ENCODE results near the gene ZNF277. TPM values are rescaled to one million over a fixed set of nuclear protein-coding genes. Genes with fewer than 3 reads are reported as not detected.

ZNF277 gene
- total RNA-seq, 1 experiment from 2014 or later = 21.3 TPM

DNA sequence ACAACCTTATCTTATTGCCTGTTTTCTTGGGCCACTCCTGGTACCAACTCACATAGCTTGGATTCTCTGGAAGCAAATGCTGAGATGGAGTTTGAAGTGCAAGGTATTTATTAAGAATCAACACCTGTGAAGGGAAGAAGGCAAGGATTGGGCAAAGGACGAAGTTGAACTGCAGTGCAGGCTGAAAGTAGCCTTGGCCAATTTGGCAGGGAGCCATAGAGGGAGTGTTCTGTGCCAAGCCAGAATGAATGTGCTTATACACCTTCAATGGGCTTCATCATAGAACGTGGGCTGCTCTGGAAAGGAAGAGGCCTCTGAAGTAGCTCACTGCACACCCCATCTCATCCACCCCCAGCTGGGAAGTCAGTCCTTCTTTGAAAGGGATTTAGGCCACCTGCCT is 163.9 kb downstream of the ZNF277 start:
- Histone ChIP-seq H2AFZ (ENCODE audit: low read depth, low read length, poor library complexity, severe bottlenecking) (no peak overlapping the region), H3K4me2 (ENCODE audit: low read length) (no peak overlapping the region), H3K27ac (ENCODE audit: low read depth, low read length) (no peak overlapping the region), H3K9me3 (ENCODE audit: control insufficient read depth in 1 of 2, insufficient read depth in 1 of 2, low read depth in 1 of 2, low read length in 2 of 2) (no peaks in the 10 kb centered on the region), H4K20me1 (ENCODE audit: insufficient read depth) (no peaks in the 10 kb centered on the region), H3K36me3 (ENCODE audit: control insufficient read depth in 1 of 2, insufficient read depth in 2 of 2, low read length in 2 of 2) (no peaks in the 10 kb centered on the region), H3K9ac (ENCODE audit: low read length) (no peak overlapping the region), H3K4me3 (replicated peaks in 1 of 2; ENCODE audit: low read depth in 1 of 2, low read length in 2 of 2) (no peak overlapping the region), H3K79me2 (ENCODE audit: insufficient read depth, low read length) (no peaks in the 10 kb centered on the region), H3K9me2 (ENCODE audit: insufficient read depth) (no peaks in the 10 kb centered on the region), H3K27me3 (ENCODE audit: insufficient read depth, low read length) (no peaks in the 10 kb centered on the region), H3K4me1 (ENCODE audit: control insufficient read depth in 1 of 2, insufficient read depth in 2 of 2, low read length in 2 of 2) (no peaks in the 10 kb centered on the region)
- POLR2A ChIA-PET = no interaction called here
- intact Hi-C loops (cut with micrococcal nuclease) = no loop called here
- ATAC-seq (no peak), DNase-seq (ENCODE audit: low read depth, low spot score) (no peak)
- no peak for TF ChIP-seq RAD21 (IDR thresholded peaks at IDR 0.05; ENCODE audit: low read depth)
- TF ChIP-seq EZH2phosphoT487 (IDR thresholded peaks at IDR 0.05; ENCODE audit: borderline replicate concordance) = no peak
- TF ChIP-seq EZH2 (IDR thresholded peaks at IDR 0.05) = no peak
- no peak for TF ChIP-seq CEBPB (IDR thresholded peaks at IDR 0.05; ENCODE audit: low read depth)
- TF ChIP-seq, protein P1, sequence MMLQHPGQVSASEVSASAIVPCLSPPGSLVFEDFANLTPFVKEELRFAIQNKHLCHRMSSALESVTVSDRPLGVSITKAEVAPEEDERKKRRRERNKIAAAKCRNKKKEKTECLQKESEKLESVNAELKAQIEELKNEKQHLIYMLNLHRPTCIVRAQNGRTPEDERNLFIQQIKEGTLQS (IDR thresholded peaks at IDR 0.05) = no peak
- TF ChIP-seq EGR1 (IDR thresholded peaks at IDR 0.05; ENCODE audit: low read depth) = no peak
- no peak for TF ChIP-seq ZNF274 (IDR thresholded peaks at IDR 0.05; ENCODE audit: low read depth, low read length)
- no peak for TF ChIP-seq POLR2AphosphoS5 (IDR thresholded peaks at IDR 0.05; ENCODE audit: low read depth, low read length)
- TF ChIP-seq SP1 (IDR thresholded peaks at IDR 0.05; ENCODE audit: low read depth) = no peak
- TF ChIP-seq, protein P2, sequence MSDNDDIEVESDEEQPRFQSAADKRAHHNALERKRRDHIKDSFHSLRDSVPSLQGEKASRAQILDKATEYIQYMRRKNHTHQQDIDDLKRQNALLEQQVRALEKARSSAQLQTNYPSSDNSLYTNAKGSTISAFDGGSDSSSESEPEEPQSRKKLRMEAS (IDR thresholded peaks at IDR 0.05) = no peak
- TF ChIP-seq CBX3 (IDR thresholded peaks at IDR 0.05; ENCODE audit: low read depth) = no peak
- no peak for TF ChIP-seq ZBTB33 (IDR thresholded peaks at IDR 0.05; ENCODE audit: extremely low read depth, insufficient replicate concordance, low read length)
- TF ChIP-seq FOSL1 (IDR thresholded peaks at IDR 0.05; ENCODE audit: low read depth) = no peak
- no peak for TF ChIP-seq SIN3A (IDR thresholded peaks at IDR 0.05; ENCODE audit: low read depth)
- TF ChIP-seq REST (IDR thresholded peaks at IDR 0.05; ENCODE audit: low read depth) = no peak
- no peak for TF ChIP-seq TCF7L2 (IDR thresholded peaks at IDR 0.05; ENCODE audit: borderline replicate concordance, extremely low read depth, insufficient read depth, insufficient read length)
- TF ChIP-seq POLR2A (IDR thresholded peaks at IDR 0.05; ENCODE audit: borderline replicate concordance, extremely low read depth, insufficient read depth, insufficient read length) = no peak
- no peak for TF ChIP-seq SRF (IDR thresholded peaks at IDR 0.05; ENCODE audit: low read depth)
- no TSS peak for BruUV-seq (replicated peaks)
- CTCF ChIA-PET = no interaction called here
- RAD21 ChIA-PET (ENCODE audit: low non-redundant PET in 1 of 2, low total read pairs in 2 of 2, uncharacterized antibody in 2 of 2, unreplicated experiment in 2 of 2) = no interaction called here

Measured in HCT116 (cell line).